GM12874 (cell line): ENCODE results near the gene SHB.

Source experiments
- CTCF ChIP-seq: IDR thresholded peaks from 2 replicates; pipeline ENCODE4 v1.5.1; 2011; ENCODE audit warnings: low read depth, mild to moderate bottlenecking, control low read depth, low read length, moderate library complexity; ENCODE audit not compliant: insufficient read depth

SHB gene

DNA sequence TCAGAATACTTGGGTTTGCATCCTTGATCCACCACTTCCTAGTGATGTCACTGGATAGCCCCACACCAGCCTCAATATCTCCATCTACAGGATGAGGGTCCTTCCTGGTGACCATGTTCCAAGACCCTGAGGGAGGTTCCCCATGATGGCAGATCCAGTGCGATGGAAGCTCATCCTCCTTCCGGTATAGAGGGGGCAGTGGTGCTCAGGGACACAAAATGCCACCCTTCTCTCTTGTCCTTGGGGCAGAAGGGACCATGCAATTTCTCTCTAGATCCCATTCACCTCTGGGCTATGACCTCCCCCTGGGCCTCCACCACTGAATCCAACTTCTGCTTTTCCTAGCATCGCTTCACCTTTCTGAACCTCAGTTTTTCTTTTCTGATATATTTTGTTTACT, 159.7 kb downstream of the SHB start:
- no peak for TF ChIP-seq CTCF

DNA sequence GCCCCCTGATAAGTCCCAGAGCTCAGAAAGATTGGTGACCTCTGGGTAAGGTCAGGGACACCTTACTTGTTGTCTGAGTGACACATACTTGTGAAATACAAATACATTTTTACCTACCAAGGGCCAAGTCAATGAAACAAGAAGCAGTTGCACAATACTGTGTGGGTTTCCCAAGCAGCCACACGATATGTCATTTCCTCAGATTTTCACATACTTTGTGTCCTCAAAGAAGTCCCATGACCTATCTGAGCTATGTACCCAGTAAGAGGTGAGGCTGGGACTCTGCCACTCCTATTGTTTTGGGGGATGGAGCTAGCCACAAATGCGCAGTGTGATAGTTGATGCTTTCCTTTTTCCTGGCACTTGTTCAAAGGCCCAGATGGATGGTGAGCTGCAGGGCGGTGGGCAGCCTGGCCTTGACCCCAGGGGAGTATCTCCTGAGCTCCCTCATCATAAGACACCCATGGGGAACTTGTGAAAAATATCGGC, 160.3 kb downstream of the SHB start:
- TF ChIP-seq CTCF: no peak

DNA sequence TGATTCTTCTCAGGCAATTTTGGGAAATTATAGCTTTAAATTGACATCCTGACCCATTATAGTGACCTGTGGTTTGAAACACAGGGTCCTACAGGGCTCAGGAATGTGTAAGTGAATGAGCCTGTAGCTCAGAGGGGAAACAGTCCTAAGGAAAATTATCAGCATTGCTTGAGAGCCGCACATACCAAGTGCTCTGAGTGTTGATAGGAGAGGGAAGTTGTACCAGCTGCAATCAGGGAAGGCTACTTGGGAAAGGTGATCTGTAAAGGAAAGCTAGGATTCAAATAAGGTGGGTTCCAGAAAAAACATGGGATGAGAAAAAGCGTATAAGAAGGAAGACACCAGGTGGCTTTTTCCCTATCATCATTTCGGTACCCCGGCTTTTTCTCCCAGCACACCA, 160.7 kb downstream of the SHB start:
- no peak for TF ChIP-seq CTCF

DNA sequence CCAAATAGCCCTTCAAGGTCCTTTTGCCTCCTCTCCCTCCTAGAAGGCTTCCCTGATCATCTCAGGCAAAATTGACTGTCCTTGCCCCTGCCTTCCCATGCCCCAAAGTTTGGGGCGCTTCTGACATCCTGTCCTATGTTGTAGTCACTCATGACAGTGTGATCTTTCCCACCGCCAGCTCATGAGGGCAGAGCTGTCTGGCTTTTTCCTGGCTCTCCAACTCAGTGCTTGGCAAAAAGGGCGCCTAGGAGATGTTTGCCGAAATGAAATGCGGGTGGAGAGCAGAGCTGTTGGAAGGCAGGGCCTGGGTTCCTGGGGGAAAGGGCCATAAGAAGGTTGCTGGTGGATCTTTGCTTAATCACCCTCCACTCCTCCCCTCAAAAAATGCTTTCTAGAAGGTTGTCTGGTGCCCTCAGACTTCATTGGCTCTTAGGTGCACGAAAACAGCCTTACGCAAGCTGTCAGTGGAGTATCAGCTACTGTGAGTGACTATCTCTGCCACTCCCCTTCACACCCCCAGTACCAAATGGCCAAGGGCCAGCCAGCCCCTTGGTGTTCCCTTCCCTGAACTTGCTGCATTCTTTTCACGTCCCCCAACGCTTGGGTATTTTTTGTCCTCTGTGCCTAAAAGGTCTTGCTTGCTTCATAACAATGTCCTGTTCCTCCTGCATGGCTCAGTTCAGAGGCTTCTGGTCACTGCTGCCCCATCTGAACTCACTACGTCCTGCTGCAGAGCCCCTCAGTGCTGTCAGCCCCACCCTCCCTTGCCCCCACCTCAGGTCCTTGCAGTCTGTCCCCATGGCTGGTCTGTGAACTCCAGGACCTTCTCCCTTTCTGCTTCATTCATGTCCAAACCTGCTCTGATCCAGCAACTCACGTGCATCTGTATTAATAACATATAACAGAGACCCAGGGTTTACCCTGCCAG, 162.5 kb downstream of the SHB start:
- no peak for TF ChIP-seq CTCF

- TF ChIP-seq CTCF: no peak
These were observed 163.3 kb downstream of the SHB start for GRCh38 chr9:37905776-37906175.

GRCh38 chr9:37905131-37905505, 163.9 kb downstream of the SHB start:
- no peak for TF ChIP-seq CTCF

- no peak for TF ChIP-seq CTCF
These were observed 164.4 kb downstream of the SHB start for GRCh38 chr9:37904445-37905130.
